A549 (cell line): Measurements from ENCODE around the gene SLC39A5. TPM values are rescaled to one million over a fixed set of nuclear protein-coding genes. Genes with fewer than 3 reads are reported as not detected.
A peak's percentile ranks its signal among the peaks of the same experiment; 100 is the strongest.

Experiments used
- ATAC-seq, 2 experiments: fragments of 200-7000 bp in 1 of 2; fragments of >200 bp in 1 of 2; cut with Nextera tagmentation in 1 of 2; cut with Tn5 transposase in 1 of 2; 3 replicates each; pipeline versions ENCODE4 v1.8.0 to v1.9.1; 2018 to 2020; ENCODE audit warnings: mild to moderate bottlenecking in 1 of 2, moderate library complexity in 1 of 2
- CTCF ChIA-PET: fragments of 300-600 bp; sonication (Branson Sonifier 250); formaldehyde crosslinking; extraction: SDS; loops from one replicate; lab custom pipeline; 2021; ENCODE audit warnings: antibody characterized with exemption, inconsistent platforms; lab: Yijun Ruan, JAX
- POLR2A ChIA-PET: fragments of 350-600 bp; formaldehyde crosslinking; extraction: SDS; loops from one replicate; lab custom pipeline; 2021; ENCODE audit warnings: antibody characterized with exemption, inconsistent platforms; lab: Yijun Ruan, JAX
- DNase-seq, 2 experiments: peaks; one replicate each; pipeline versions ENCODE4 v3.0.0 to v3.0.0-alpha.2; 2011 to 2016; ENCODE audit warnings: low read depth in 1 of 2, low spot score in 1 of 2
- FAIRE-seq: peaks from 2 replicates; lab custom pipeline; 2011; peaks lifted over from hg19 to GRCh38; lab: Jason Lieb, UNC
- H3K27ac ChIP-seq, 2 experiments: fragments of >200 bp; sonication (Bioruptor Twin); formaldehyde crosslinking; 3 replicates each; pipeline ENCODE4 v1.5.1; 2016 to 2017
- H3K4me1 ChIP-seq: fragments of >200 bp; sonication (Bioruptor Twin); formaldehyde crosslinking; 3 replicates; pipeline ENCODE4 v1.6.1; 2016
- H3K4me2 ChIP-seq: fragments of >200 bp; sonication (Bioruptor Twin); formaldehyde crosslinking; 3 replicates; pipeline ENCODE4 v1.6.1; 2016
- H3K4me3 ChIP-seq: fragments of >200 bp; sonication (Bioruptor Twin); formaldehyde crosslinking; 3 replicates; pipeline ENCODE4 v1.5.1; 2016
- H3K9me3 ChIP-seq: fragments of >200 bp; sonication (Bioruptor Twin); formaldehyde crosslinking; 3 replicates; pipeline ENCODE4 v1.6.1; 2016
- BHLHE40 ChIP-seq: IDR thresholded peaks from 2 replicates; pipeline ENCODE4 v1.6.1; 2012; ENCODE audit warnings: low read depth, low read length, inconsistent platforms
- CBX8 ChIP-seq: fragments of 200-600 bp; sonication (generic); IDR thresholded peaks from 2 replicates; pipeline ENCODE4 v1.6.1; 2016
- CHD4 ChIP-seq: fragments of 200-600 bp; sonication (generic); IDR thresholded peaks from 2 replicates; pipeline ENCODE4 v1.6.1; 2016; ENCODE audit warnings: antibody characterized with exemption, mild to moderate bottlenecking, borderline replicate concordance
- EHF ChIP-seq: fragments of 250-450 bp; sonication (Bioruptor Pico); IDR thresholded peaks from 2 replicates; pipeline ENCODE4 v1.5.0; 2020; ENCODE audit warnings: mild to moderate bottlenecking
- ELK1 ChIP-seq: fragments of 150-350 bp; IDR thresholded peaks from 2 replicates; pipeline ENCODE4 v1.6.1; 2014; ENCODE audit warnings: low read depth, mild to moderate bottlenecking, low read length
- EP300 ChIP-seq, 2 experiments: fragments of >200 bp; sonication (Bioruptor Twin); formaldehyde crosslinking; IDR thresholded peaks; 2 replicates in 1 of 2; 3 replicates in 1 of 2; pipeline ENCODE4 v1.6.1; 2016 to 2017
- FOSB ChIP-seq: fragments of 250-450 bp; sonication (Bioruptor Pico); IDR thresholded peaks from 2 replicates; pipeline ENCODE4 v1.5.0; 2020; ENCODE audit warnings: mild to moderate bottlenecking, moderate library complexity
- HEYL ChIP-seq: fragments of 250-450 bp; sonication (Bioruptor Pico); IDR thresholded peaks from 2 replicates; pipeline ENCODE4 v1.8.0; 2021; ENCODE audit warnings: mild to moderate bottlenecking, moderate library complexity
- HOXA7 ChIP-seq: fragments of 250-450 bp; sonication (Bioruptor Pico); IDR thresholded peaks from 2 replicates; pipeline ENCODE4 v1.5.0; 2020; ENCODE audit warnings: mild to moderate bottlenecking, moderate library complexity
- HOXB13 ChIP-seq: fragments of 250-450 bp; sonication (Bioruptor Pico); IDR thresholded peaks from 2 replicates; pipeline ENCODE4 v1.5.0; 2020; ENCODE audit warnings: low read depth, mild to moderate bottlenecking, moderate library complexity
- HOXB5 ChIP-seq: fragments of 250-450 bp; sonication (Bioruptor Pico); IDR thresholded peaks from 2 replicates; pipeline ENCODE4 v1.5.0; 2020; ENCODE audit warnings: mild to moderate bottlenecking, moderate library complexity
- KDM5A ChIP-seq: fragments of 200-600 bp; sonication (generic); IDR thresholded peaks from 2 replicates; pipeline ENCODE4 v1.6.1; 2016; ENCODE audit warnings: antibody characterized with exemption, mild to moderate bottlenecking
- MAX ChIP-seq: IDR thresholded peaks from 2 replicates; pipeline ENCODE4 v1.6.1; 2012
- MAZ ChIP-seq: fragments of 150-350 bp; IDR thresholded peaks from 2 replicates; pipeline ENCODE4 v1.6.1; 2014; ENCODE audit warnings: antibody characterized with exemption, low read depth, low read length, borderline replicate concordance
- PHF8 ChIP-seq: fragments of 200-600 bp; sonication (generic); IDR thresholded peaks from 2 replicates; pipeline ENCODE4 v1.6.1; 2016; ENCODE audit warnings: low read depth, mild to moderate bottlenecking, antibody characterized with exemption, moderate library complexity, borderline replicate concordance
- RARB ChIP-seq: fragments of 250-450 bp; sonication (Bioruptor Pico); IDR thresholded peaks from 2 replicates; pipeline ENCODE4 v1.8.0; 2021; ENCODE audit warnings: mild to moderate bottlenecking, moderate library complexity
- REST ChIP-seq: fragments of 200-600 bp; sonication (generic); IDR thresholded peaks from 2 replicates; pipeline ENCODE4 v1.6.1; 2016; ENCODE audit warnings: antibody characterized with exemption, mild to moderate bottlenecking, moderate library complexity
- RNF2 ChIP-seq: fragments of 200-600 bp; sonication (generic); IDR thresholded peaks from 2 replicates; pipeline ENCODE4 v1.6.1; 2016; ENCODE audit warnings: low read depth, mild to moderate bottlenecking, antibody characterized with exemption, moderate library complexity, borderline replicate concordance
- SMC3 ChIP-seq: fragments of >200 bp; sonication (Bioruptor Twin); formaldehyde crosslinking; IDR thresholded peaks from 3 replicates; pipeline ENCODE4 v1.6.1; 2018; ENCODE audit warnings: inconsistent platforms
- SREBF2 ChIP-seq: fragments of 450-650 bp; IDR thresholded peaks from 2 replicates; pipeline ENCODE4 v1.6.1; 2014; ENCODE audit warnings: mild to moderate bottlenecking, moderate library complexity
- TFCP2L1 ChIP-seq: fragments of 250-450 bp; sonication (Bioruptor Pico); IDR thresholded peaks from 2 replicates; pipeline ENCODE4 v1.5.0; 2021; ENCODE audit warnings: mild to moderate bottlenecking
- ZSCAN20 ChIP-seq: fragments of 250-450 bp; sonication (Bioruptor Pico); IDR thresholded peaks from 2 replicates; pipeline ENCODE4 v1.8.0; 2022; ENCODE audit warnings: mild to moderate bottlenecking, moderate library complexity
- WGBS: methylation state at CpG from one replicate; pipeline ENCODE4 v1.1.6; 2017; ENCODE audit errors: missing lambda C conversion rate; 5-methylcytosine and 5-hydroxymethylcytosine counted together
- polyA plus RNA-seq, 4 experiments: library from polyadenylated mRNA; depleted of rRNA in 3 of 4; stranded (reverse); fragments of >200 nt; fragmentation: RNase III in 1 of 4; extraction: RNeasy Plus Mini Kit Qiagen cat#74134 plus additional on column Dnase treatment in 1 of 4; gene quantifications; 2 replicates in 3 of 4; 3 replicates in 1 of 4; pipeline ENCODE4 v1.2.3, GENCODE V29; 2011 to 2017
- TF ChIP-seq, protein P1 (sequence below): fragments of 250-450 bp; sonication (Bioruptor Pico); IDR thresholded peaks from 2 replicates; pipeline ENCODE4 v1.5.0; 2020; ENCODE audit warnings: low read depth, mild to moderate bottlenecking, moderate library complexity
- TF ChIP-seq, protein P2 (sequence below): IDR thresholded peaks from 2 replicates; pipeline ENCODE4 v1.6.1; 2012; ENCODE audit warnings: low read depth, borderline replicate concordance
- TF ChIP-seq, protein P3 (sequence below): fragments of 450-650 bp; IDR thresholded peaks from 2 replicates; pipeline ENCODE4 v1.6.1; 2014; ENCODE audit warnings: antibody characterized with exemption

The SLC39A5 gene
- polyA plus RNA-seq, 2 of the 4 experiments (the other 2 are of a cell fraction), result 0.23 TPM; not detected in 1

DNA sequence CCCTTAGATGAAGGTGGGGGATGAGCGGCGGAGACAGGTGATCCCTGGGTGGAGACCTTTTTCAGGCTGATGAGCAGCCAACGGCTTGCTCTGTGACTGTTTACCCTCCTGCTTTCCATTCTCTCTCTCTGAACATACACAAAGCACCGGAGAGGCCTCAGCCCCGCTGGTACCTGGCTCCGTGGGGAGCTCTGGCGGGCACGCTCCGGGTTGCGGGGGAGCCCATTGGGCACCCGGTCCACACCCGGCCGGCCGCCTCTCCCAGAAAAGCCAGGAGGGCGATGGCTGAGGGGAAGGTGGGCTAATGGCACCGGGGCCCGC is 41.1 kb upstream of the SLC39A5 start:
- POLR2A ChIA-PET, result interaction anchor here (1.3 to 1.7 kb wide), 7 partner anchors 30 to 127 kb away, joined by 3 to 36 read pairs (median 12); partner anchors contain the start of genes CNPY2, ESYT1, MYL6 and MYL6B
- FAIRE-seq, result no peak

DNA sequence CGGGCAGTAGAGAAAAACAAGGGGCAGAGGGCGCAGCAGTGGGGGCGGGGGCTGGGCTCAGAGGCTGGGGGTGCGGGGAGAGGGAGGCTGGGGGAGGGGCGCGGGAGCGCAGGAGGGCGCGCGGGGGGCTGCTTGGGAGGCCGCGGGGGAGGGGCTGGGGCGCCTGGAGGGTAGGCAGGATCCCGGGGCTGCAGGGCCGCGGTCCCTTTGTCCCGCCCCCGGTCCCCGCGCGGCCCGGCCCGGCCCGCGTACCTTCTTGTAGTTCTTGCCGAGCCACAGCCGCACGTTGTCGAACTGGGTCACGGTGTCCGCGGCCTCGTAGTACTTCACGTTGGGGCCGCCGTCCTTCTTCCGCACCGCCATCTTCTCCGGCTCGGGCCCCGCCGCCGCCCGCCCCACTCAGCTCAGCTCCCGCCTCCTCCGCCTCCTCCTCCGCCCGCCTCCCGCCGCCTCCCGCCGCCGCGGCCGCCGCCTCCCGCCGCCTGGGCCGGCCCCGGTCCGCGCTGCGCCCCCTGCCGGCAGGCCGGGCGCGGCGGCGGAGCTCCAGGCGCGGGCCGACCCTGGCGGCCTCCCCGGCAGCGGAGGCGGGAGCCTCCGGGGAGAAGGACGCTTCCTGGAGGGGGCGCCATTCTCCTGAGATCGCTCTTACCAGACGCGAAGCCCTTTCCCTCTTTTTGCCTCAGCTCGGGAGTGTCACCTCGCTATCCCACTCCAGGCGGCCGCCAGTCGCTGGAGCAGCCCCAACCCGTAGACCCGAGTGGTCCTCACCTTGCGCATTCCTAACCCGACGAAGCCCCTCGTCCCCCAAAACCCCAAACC is 40.5 kb upstream of the SLC39A5 start, which contains the start of gene SMARCC2:
Gene SMARCC2 (minus strand): TSS at position 385 of the 819 bp plus-strand sequence. CDS start 22 bp downstream, at position 363.
- H3K9me3 ChIP-seq, result no peaks in the 10 kb centered on the region
- 2% methylated on average over 44 of the region's 93 CpGs for WGBS
- H3K4me3 ChIP-seq, result peak within 1 kb of the TSS; percentile 81
- ATAC-seq (peak; percentile 83 to 91), FAIRE-seq (no peak), DNase-seq (peak; percentile 91 to 92)
- CTCF ChIA-PET, result interaction anchor here (0.6 to 6.8 kb wide), 68 partner anchors 9 to 1327 kb away, joined by 3 to 204 read pairs (median 6); partner anchors contain the start of genes ANKRD52, CNPY2, COQ10A and CS
- POLR2A ChIA-PET, result interaction anchor here (0.6 to 1.7 kb wide), 13 partner anchors 14 to 275 kb away, joined by 3 to 36 read pairs (median 5); partner anchors contain the start of genes ANKRD52, CNPY2, ESYT1 and MYL6
- peak within 1 kb of the TSS; percentile 99 for H3K4me2 ChIP-seq
- H3K4me1 ChIP-seq, result peaks cover 13% of the 10 kb centered on the region
- peak within 1 kb of the TSS; percentile 93 to 99 for H3K27ac ChIP-seq
- TF ChIP-seq HOXB5 (CRISPR knock-in tag) (no peak), MAZ (no peak), EP300 (IDR thresholded peaks at IDR 0.05) (no peak), TFCP2L1 (CRISPR knock-in tag) (no peak), MAX (peak; percentile 49; the same call in 1 of the 2 replicates), EHF (CRISPR knock-in tag) (no peak), BHLHE40 (no peak), CBX8 (no peak), HOXA7 (CRISPR knock-in tag) (no peak), HEYL (CRISPR knock-in tag) (no peak)
- TF ChIP-seq, protein P1, sequence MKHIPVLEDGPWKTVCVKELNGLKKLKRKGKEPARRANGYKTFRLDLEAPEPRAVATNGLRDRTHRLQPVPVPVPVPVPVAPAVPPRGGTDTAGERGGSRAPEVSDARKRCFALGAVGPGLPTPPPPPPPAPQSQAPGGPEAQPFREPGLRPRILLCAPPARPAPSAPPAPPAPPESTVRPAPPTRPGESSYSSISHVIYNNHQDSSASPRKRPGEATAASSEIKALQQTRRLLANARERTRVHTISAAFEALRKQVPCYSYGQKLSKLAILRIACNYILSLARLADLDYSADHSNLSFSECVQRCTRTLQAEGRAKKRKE (CRISPR knock-in tag), result no peak
- TF ChIP-seq, protein P2, sequence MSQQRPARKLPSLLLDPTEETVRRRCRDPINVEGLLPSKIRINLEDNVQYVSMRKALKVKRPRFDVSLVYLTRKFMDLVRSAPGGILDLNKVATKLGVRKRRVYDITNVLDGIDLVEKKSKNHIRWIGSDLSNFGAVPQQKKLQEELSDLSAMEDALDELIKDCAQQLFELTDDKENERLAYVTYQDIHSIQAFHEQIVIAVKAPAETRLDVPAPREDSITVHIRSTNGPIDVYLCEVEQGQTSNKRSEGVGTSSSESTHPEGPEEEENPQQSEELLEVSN, result 0 out of 2 replicates have a peak, but pooled peaks have one; percentile 50

More for the DNA sequence above, 41.1 kb upstream of the SLC39A5 start:
- Histone ChIP-seq H3K4me3 (peak overlapping the region; percentile 81), H3K9me3 (no peaks in the 10 kb centered on the region), H3K4me1 (peaks cover 13% of the 10 kb centered on the region), H3K4me2 (peak overlapping the region; percentile 99), H3K27ac (peak overlapping the region; percentile 93 to 99)
- DNase-seq, result no peak
- 5% methylated on average over 14 of the region's 17 CpGs for whole genome bisulfite sequencing
- TF ChIP-seq ELK1 (no peak), CHD4 (no peak), FOSB (CRISPR knock-in tag) (no peak), PHF8 (no peak), ZSCAN20 (CRISPR knock-in tag) (no peak), HOXB13 (CRISPR knock-in tag) (no peak), SMC3 (no peak), KDM5A (no peak), REST (no peak), SREBF2 (no peak), RARB (no peak), EP300 (IDR thresholded peaks at IDR 0.05) (no peak), RNF2 (no peak)
- TF ChIP-seq, protein P1 (CRISPR knock-in tag), result no peak
- TF ChIP-seq, protein P3, sequence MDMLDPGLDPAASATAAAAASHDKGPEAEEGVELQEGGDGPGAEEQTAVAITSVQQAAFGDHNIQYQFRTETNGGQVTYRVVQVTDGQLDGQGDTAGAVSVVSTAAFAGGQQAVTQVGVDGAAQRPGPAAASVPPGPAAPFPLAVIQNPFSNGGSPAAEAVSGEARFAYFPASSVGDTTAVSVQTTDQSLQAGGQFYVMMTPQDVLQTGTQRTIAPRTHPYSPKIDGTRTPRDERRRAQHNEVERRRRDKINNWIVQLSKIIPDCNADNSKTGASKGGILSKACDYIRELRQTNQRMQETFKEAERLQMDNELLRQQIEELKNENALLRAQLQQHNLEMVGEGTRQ, result no peak
- ATAC-seq, result peak; percentile 1 to 5; a peak in 3 of 6 replicates
- CTCF ChIA-PET, result interaction anchor here (0.7 to 6.8 kb wide), 31 partner anchors 9 to 371 kb away, joined by 3 to 204 read pairs (median 9); partner anchors contain the start of genes ANKRD52, ESYT1, MYL6 and ORMDL2
